Epithelial cell of umbilical artery (primary cell): Measurements from ENCODE around the gene RUNX1. TPM values are rescaled to one million over a fixed set of nuclear protein-coding genes. Genes with fewer than 3 reads are reported as not detected.

Source experiments
- total RNA-seq: library from RNA; depleted of rRNA; stranded (reverse); fragments of >200 nt; gene quantifications from 2 replicates; pipeline ENCODE4 v1.2.3, GENCODE V29; 2014

The RUNX1 gene
- 4.2 and 5.2 TPM in 2 replicates for total RNA-seq

DNA sequence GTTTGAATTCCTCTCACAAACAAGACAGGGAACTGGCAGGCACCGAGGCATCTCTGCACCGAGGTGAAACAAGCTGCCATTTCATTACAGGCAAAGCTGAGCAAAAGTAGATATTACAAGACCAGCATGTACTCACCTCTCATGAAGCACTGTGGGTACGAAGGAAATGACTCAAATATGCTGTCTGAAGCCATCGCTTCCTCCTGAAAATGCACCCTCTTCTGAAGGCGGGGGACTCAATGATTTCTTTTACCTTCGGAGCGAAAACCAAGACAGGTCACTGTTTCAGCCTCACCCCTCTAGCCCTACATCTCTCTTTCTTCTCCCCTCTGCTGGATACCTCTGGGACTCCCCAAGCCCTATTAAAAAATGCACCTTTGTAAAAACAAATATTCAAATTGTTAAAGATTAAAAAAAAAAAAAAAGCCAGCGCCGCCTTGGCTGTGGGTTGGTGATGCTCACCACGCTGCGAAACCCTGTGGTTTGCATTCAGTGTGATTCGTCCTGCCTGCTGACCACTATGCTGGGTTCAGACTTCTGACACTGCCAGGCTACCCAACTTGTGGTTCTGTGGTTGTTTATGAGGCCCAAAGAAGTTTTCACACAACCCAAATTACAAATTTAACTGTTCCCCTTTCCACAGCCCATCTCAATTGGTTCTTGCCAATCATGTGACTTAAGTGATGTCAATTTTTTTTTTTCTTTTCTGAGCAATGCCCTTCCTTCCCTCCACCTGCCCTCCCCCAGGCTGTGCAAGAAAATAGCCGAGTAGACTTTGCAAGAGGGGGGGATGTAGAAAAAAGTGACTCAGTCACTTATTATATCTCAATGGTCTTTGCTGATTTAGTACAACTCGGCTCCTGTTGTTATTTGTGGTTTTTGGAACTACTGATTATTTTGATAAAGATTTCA is at the start of gene RUNX1:
Gene RUNX1, minus strand, starts transcription at position 597 of the 912 bp plus-strand sequence.

